ENCODE measurements around the gene MACROD1. TPM values are rescaled to one million over a fixed set of nuclear protein-coding genes. Genes with fewer than 3 reads are reported as not detected.

The MACROD1 gene
- total and polyA plus RNA-seq, 2 donors (not counting 1 experiment from before 2014, with no cell fraction given), result 2.7 to 8.6 TPM

GRCh38 chr11:64089027-64089360 lies 76.9 kb downstream of the MACROD1 start:
- Histone ChIP-seq H3K27me3 (replicated peaks in 1 of 4; ENCODE audit: control extremely low read depth in 1 of 4, control insufficient read depth in 3 of 4, insufficient read depth in 4 of 4, low read length in 3 of 4) (peaks cover 0 to 2% (median 0%) of the 10 kb centered on the region in 4 experiments), H3K4me3 (ENCODE audit: control extremely low read depth in 1 of 5, extremely low read depth in 1 of 5, insufficient read depth in 1 of 5, low read depth in 2 of 5, low read length in 4 of 5) (no peak overlapping the region), H3K9me3 (ENCODE audit: control extremely low read depth in 1 of 3, control insufficient read depth in 2 of 3, insufficient read depth in 1 of 3, low read length in 2 of 3) (no peaks in the 10 kb centered on the region), H3K9ac (ENCODE audit: low read length) (no peak overlapping the region), H3K27ac (ENCODE audit: low read length in 2 of 2) (no peak overlapping the region), H2AFZ (ENCODE audit: insufficient read depth, low read depth, low read length, poor library complexity, severe bottlenecking) (no peak overlapping the region), H3K36me3 (replicated peaks in 1 of 2; ENCODE audit: control extremely low read depth in 1 of 2, control insufficient read depth in 1 of 2, extremely low read depth in 1 of 2, insufficient read depth in 2 of 2, low read length in 1 of 2) (no peaks in the 10 kb centered on the region), H4K20me1 (ENCODE audit: control insufficient read depth, insufficient read depth, low read length, poor library complexity, severe bottlenecking) (no peaks in the 10 kb centered on the region), H3K4me2 (replicated peaks; ENCODE audit: low read depth, low read length, poor library complexity, severe bottlenecking) (no peak overlapping the region), H3K4me1 (ENCODE audit: control insufficient read depth in 2 of 2, insufficient read depth in 2 of 2, low read length in 2 of 2) (no peaks in the 10 kb centered on the region), H3K79me2 (ENCODE audit: control insufficient read depth, insufficient read depth, low read length) (no peaks in the 10 kb centered on the region)
- no peak for TF ChIP-seq EZH2 (IDR thresholded peaks at IDR 0.05; ENCODE audit: borderline replicate concordance, insufficient read depth, low read depth, low read length, poor library complexity, severe bottlenecking)
- no peak for TF ChIP-seq CTCF (IDR thresholded peaks at IDR 0.05)
- WGBS (ENCODE audit: insufficient coverage), result 96% methylated on average over 15 of the region's 15 CpGs
- Mint-ChIP-seq H3K4me1 (no peaks in the 10 kb centered on the region), H3K27me3 (peaks cover 4% of the 10 kb centered on the region), H3K27ac (no peak overlapping the region), H3K9me3 (ENCODE audit: insufficient read depth) (no peaks in the 10 kb centered on the region), H3K4me3 (no peak overlapping the region)
- intact Hi-C loops (cut with micrococcal nuclease), result no loop called here
- ChIA-PET CTCF (no interaction called here), POLR2A (no interaction called here)
- ATAC-seq (ENCODE audit: low read depth), result no peak
- no peak for DNase-seq

- H3K9me3 Mint-ChIP-seq (ENCODE audit: insufficient read depth), result no peaks in the 10 kb centered on the region
- no peaks in the 10 kb centered on the region for H4K20me1 ChIP-seq (ENCODE audit: control insufficient read depth, insufficient read depth, low read length, poor library complexity, severe bottlenecking)
- DNase-seq (no peak), ATAC-seq (ENCODE audit: low read depth) (no peak)
- no peaks in the 10 kb centered on the region for H3K9me3 ChIP-seq (ENCODE audit: control extremely low read depth in 1 of 3, control insufficient read depth in 2 of 3, insufficient read depth in 1 of 3, low read length in 2 of 3)
- 90% methylated on average over 25 of the region's 26 CpGs for WGBS (ENCODE audit: insufficient coverage)
- no peak overlapping the region for H3K9ac ChIP-seq (ENCODE audit: low read length)
- no peak for TF ChIP-seq CTCF (IDR thresholded peaks at IDR 0.05)
- no peak for TF ChIP-seq EZH2 (IDR thresholded peaks at IDR 0.05; ENCODE audit: borderline replicate concordance, insufficient read depth, low read depth, low read length, poor library complexity, severe bottlenecking)
- ChIA-PET CTCF (no interaction called here), POLR2A (no interaction called here)
- no peak overlapping the region for H3K27ac Mint-ChIP-seq
- intact Hi-C loops (cut with micrococcal nuclease), result no loop called here
- no peaks in the 10 kb centered on the region for H3K79me2 ChIP-seq (ENCODE audit: control insufficient read depth, insufficient read depth, low read length)
- no peak overlapping the region for H3K27ac ChIP-seq (ENCODE audit: low read length in 2 of 2)
- no peaks in the 10 kb centered on the region for H3K36me3 ChIP-seq (replicated peaks in 1 of 2; ENCODE audit: control extremely low read depth in 1 of 2, control insufficient read depth in 1 of 2, extremely low read depth in 1 of 2, insufficient read depth in 2 of 2, low read length in 1 of 2)
- H2AFZ ChIP-seq (ENCODE audit: insufficient read depth, low read depth, low read length, poor library complexity, severe bottlenecking), result no peak overlapping the region
- peaks cover 4% of the 10 kb centered on the region for H3K27me3 Mint-ChIP-seq
- no peaks in the 10 kb centered on the region for H3K4me1 Mint-ChIP-seq
- peaks cover 0 to 2% (median 0%) of the 10 kb centered on the region in 4 experiments for H3K27me3 ChIP-seq (replicated peaks in 1 of 4; ENCODE audit: control extremely low read depth in 1 of 4, control insufficient read depth in 3 of 4, insufficient read depth in 4 of 4, low read length in 3 of 4)
- H3K4me3 ChIP-seq (ENCODE audit: control extremely low read depth in 1 of 5, extremely low read depth in 1 of 5, insufficient read depth in 1 of 5, low read depth in 2 of 5, low read length in 4 of 5), result no peak overlapping the region
- H3K4me3 Mint-ChIP-seq, result no peak overlapping the region
- no peaks in the 10 kb centered on the region for H3K4me1 ChIP-seq (ENCODE audit: control insufficient read depth in 2 of 2, insufficient read depth in 2 of 2, low read length in 2 of 2)
- no peak overlapping the region for H3K4me2 ChIP-seq (replicated peaks; ENCODE audit: low read depth, low read length, poor library complexity, severe bottlenecking)
These were observed 77.5 kb downstream of the MACROD1 start for GRCh38 chr11:64088162-64089026.

Data from B cell (primary cell).